Measurements from ENCODE around the gene STXBP5. TPM values are rescaled to one million over a fixed set of nuclear protein-coding genes. Genes with fewer than 3 reads are reported as not detected.

The STXBP5 gene
- total and polyA plus RNA-seq, 2 of the 13 experiments (the other 11 are each of a cell fraction or from before 2014, with no cell fraction given), result 8.8 to 19.4 TPM

DNA sequence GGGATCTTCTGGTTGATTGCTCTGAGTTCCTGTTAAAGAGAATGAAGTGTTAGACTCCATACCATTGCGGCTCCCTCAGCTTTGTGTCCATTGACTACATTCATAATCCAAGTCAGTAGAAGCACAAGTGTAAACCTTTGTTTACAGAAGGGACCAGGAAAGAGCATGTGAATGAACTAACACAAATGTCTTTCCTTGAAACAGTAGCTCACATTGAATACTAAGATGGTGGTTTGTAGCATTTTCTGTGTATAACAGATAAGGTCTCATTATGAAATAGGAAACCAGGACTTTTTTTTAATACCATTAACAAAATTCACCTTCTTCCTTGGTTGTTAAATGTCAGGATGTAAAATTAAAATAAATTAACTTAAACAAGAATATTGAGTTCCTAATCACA lies 8.4 kb downstream of the STXBP5 start:
- Histone ChIP-seq H4K20me1 (ENCODE audit: insufficient read depth, low read length) (no peaks in the 10 kb centered on the region), H2AFZ (ENCODE audit: low read length) (no peak overlapping the region), H3K79me2 (ENCODE audit: insufficient read depth, low read length) (no peaks in the 10 kb centered on the region), H3K27me3 (ENCODE audit: control insufficient read depth in 1 of 2, insufficient read depth in 2 of 2, low read length in 2 of 2) (no peaks in the 10 kb centered on the region), H3K27ac (ENCODE audit: extremely low read length, insufficient read depth, low read length) (no peak overlapping the region), H3K4me2 (ENCODE audit: low read depth, low read length) (no peak overlapping the region), H3K9ac (ENCODE audit: insufficient read depth, low read depth, low read length) (no peak overlapping the region), H3K36me3 (replicated peaks in 1 of 2; ENCODE audit: control insufficient read depth in 1 of 2, insufficient read depth in 2 of 2, low read length in 2 of 2) (no peaks in the 10 kb centered on the region; a peak in 1 of 5 replicates), H3K4me1 (ENCODE audit: insufficient read depth, low read length) (no peaks in the 10 kb centered on the region), H3K9me3 (ENCODE audit: low read length) (no peaks in the 10 kb centered on the region), H3K4me3 (replicated peaks in 1 of 3; ENCODE audit: insufficient read depth in 1 of 3, low read depth in 2 of 3, low read length in 3 of 3) (no peak overlapping the region)
- POLR2A ChIA-PET, result no interaction called here
- 96% methylated on average over 1 of the region's 1 CpG for WGBS (ENCODE audit: low lambda C conversion rate)
- no TSS peak for BruUV-seq (replicated peaks)
- in situ Hi-C loops (cut with HindIII; ENCODE audit: extremely low pct_ligation_motif_present, low pct_unique_long_range_greater_than_20kb), result no loop called here
- ATAC-seq (no peak), FAIRE-seq (no peak), DNase-seq (ENCODE audit: low spot score) (no peak)
- intact Hi-C loops (cut with micrococcal nuclease; ENCODE audit: unreplicated experiment), result no loop called here
- CTCF ChIA-PET (ENCODE audit: low intra/inter-chr PET ratio, low total read pairs), result no interaction called here
- TF ChIP-seq TFDP2 (CRISPR knock-in tag; IDR thresholded peaks at IDR 0.05) (no peak), SNAPC4 (CRISPR knock-in tag; IDR thresholded peaks at IDR 0.05) (no peak), ZNF33B (CRISPR knock-in tag; IDR thresholded peaks at IDR 0.05) (no peak), ESRRA (CRISPR knock-in tag; IDR thresholded peaks at IDR 0.05; ENCODE audit: low read depth) (no peak), MYPOP (CRISPR knock-in tag; IDR thresholded peaks at IDR 0.05) (no peak), NFAT5 (CRISPR knock-in tag; IDR thresholded peaks at IDR 0.05) (no peak), HDAC2 (CRISPR knock-in tag; IDR thresholded peaks at IDR 0.05) (no peak), SKI (IDR thresholded peaks at IDR 0.05; ENCODE audit: partially characterized antibody) (no peak), ZNF549 (CRISPR knock-in tag; IDR thresholded peaks at IDR 0.05) (no peak), MED13 (CRISPR knock-in tag; IDR thresholded peaks at IDR 0.05) (no peak), TRIM22 (IDR thresholded peaks at IDR 0.05) (no peak), NFE2 (CRISPR knock-in tag; IDR thresholded peaks at IDR 0.05) (no peak)
